Activated CD4-positive, alpha-beta memory T cell treated with anti-CD3 and anti-CD28 coated beads, Interleukin-2, amount 10 ng/mL, durations not matched to agents 7 days and 5 days (primary cell): ENCODE measurements around the gene ASPN. TPM values are rescaled to one million over a fixed set of nuclear protein-coding genes. Genes with fewer than 3 reads are reported as not detected.
"Not testable (repeated sequence)": the region's sequence is repeated elsewhere in the genome, so short reads cannot be mapped to it uniquely, and the experiment has no call there.

Experiments
- CTCF ChIA-PET: fragments of 350-600 bp; sonication (Branson Sonifier 250); formaldehyde crosslinking; loops from one replicate; lab custom pipeline; 2021; ENCODE audit warnings: antibody characterized with exemption, inconsistent platforms; lab: Charles Lee
- POLR2A ChIA-PET: fragments of 350-600 bp; sonication (Branson Sonifier 250); formaldehyde crosslinking; loops from one replicate; lab custom pipeline; 2021; ENCODE audit warnings: antibody characterized with exemption; lab: Charles Lee
- DNase-seq: peaks from one replicate; pipeline ENCODE4 v3.0.0-alpha.2; 2020
- H3K27ac Mint-ChIP-seq: one replicate; pipeline ENCODE4 v1.8.0; 2021; ENCODE audit warnings: mild to moderate bottlenecking, mixed read lengths
- H3K27me3 Mint-ChIP-seq: one replicate; pipeline ENCODE4 v1.8.0; 2021; ENCODE audit warnings: mixed read lengths
- H3K36me3 Mint-ChIP-seq: one replicate; pipeline ENCODE4 v1.8.0; 2021; ENCODE audit warnings: low read depth, mixed read lengths
- H3K4me1 Mint-ChIP-seq: one replicate; pipeline ENCODE4 v1.8.0; 2021; ENCODE audit warnings: mixed read lengths
- H3K4me3 Mint-ChIP-seq: one replicate; pipeline ENCODE4 v1.8.0; 2021; ENCODE audit warnings: mild to moderate bottlenecking, mixed read lengths
- H3K9me3 Mint-ChIP-seq: one replicate; pipeline ENCODE4 v1.8.0; 2021; ENCODE audit warnings: mixed read lengths
- total RNA-seq, 2 experiments: library from RNA; stranded (reverse); gene quantifications; one replicate each; pipeline ENCODE4 v1.2.3, GENCODE V29; 2021

The ASPN gene
- total RNA-seq, 2 experiments from 2014 or later = not detected

DNA sequence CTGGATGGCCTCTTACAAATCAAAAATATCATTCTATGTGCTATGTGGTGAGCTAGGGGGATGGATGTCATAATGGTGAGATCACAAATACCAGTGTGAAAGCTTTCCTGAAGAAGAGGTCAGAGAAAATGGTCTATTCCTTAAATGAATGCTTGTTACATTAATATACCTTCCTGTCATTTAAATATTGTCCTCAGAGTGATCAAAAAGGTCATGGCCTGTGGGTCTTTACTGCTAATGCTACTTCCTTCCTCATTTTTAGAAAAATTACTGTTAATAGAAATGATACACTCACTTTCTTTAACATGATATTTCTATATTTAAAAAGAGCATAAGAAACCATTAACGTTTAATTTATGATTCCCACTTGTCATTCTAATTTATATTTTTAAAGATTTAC, 67.7 kb downstream of the ASPN start:
- Mint-ChIP-seq H3K27me3 (no peaks in the 10 kb centered on the region), H3K27ac (no peak overlapping the region), H3K36me3 (peaks cover 4% of the 10 kb centered on the region), H3K4me1 (no peaks in the 10 kb centered on the region), H3K9me3 (no peaks in the 10 kb centered on the region), H3K4me3 (no peak overlapping the region)
- POLR2A ChIA-PET = no interaction called here
- CTCF ChIA-PET = interaction anchor here (0.7 kb wide), 1 partner anchor 274 kb away, joined by 3 read pairs; no protein-coding TSS in a partner anchor
- no peak for DNase-seq

DNA sequence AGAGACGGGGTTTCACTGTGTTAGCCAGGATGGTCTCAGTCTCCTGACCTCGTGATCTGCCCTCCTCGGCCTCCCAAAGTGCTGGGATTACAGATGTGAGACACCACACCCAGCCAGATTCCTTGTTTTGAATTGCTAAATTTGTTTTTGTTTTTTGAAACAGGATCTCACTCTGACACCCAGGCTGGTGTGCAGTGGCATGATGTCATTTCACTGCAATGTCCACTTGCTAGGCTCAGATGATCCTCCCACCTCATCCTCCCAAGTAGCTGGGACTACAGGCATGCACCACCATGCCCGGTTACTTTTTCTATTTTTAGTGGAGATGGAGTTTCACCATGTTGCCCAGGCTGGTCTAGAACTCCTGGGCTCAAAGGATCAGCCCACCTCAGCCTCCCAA, 71.1 kb downstream of the ASPN start:
- H3K9me3 Mint-ChIP-seq, POLR2A ChIA-PET, H3K4me3 Mint-ChIP-seq, H3K36me3 Mint-ChIP-seq, H3K27me3 Mint-ChIP-seq, H3K27ac Mint-ChIP-seq, DNase-seq, CTCF ChIA-PET: not testable (repeated sequence)
- peaks cover 12% of the 10 kb centered on the region for H3K4me1 Mint-ChIP-seq

DNA sequence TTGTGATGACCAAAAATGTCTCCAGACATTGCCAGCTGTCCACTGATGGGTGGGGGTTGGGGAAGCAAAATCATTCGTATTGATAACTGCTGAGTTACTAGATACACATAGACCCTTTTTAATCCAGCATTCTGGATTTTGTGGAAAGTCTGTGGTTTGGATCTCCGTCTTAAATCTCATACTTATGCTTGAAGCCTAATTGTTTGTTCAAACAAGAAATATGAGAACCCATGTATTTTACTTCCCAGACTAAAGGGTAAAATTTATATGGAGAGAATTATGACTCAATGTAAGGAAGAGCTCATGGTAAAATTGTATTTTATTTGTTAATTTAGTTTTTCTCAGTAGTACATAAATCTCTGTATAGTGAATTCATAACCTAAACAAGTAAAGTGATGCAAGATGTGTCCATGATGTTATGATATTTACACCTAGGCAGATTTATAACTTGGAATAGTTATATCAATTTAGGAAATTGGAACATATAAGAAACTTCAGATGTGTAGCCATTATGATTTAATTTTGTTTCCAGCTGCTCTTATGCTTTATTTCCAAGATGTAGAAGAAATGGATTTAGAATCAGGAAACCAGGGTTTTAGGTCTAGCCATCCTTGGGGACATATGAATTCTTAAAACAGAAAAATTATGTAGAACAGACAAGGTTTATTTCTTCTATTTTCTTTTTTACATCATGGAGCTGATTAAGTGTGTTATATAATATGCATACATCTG, 73.4 kb downstream of the ASPN start:
- Mint-ChIP-seq H3K27ac (no peak overlapping the region), H3K9me3 (no peaks in the 10 kb centered on the region), H3K36me3 (peaks cover 4% of the 10 kb centered on the region), H3K4me1 (peaks cover 24% of the 10 kb centered on the region), H3K27me3 (no peaks in the 10 kb centered on the region), H3K4me3 (no peak overlapping the region)
- POLR2A ChIA-PET = interaction anchor here (0.6 kb wide), 1 partner anchor 361 kb away, joined by 3 read pairs; no protein-coding TSS in a partner anchor
- CTCF ChIA-PET = no interaction called here
- DNase-seq = no peak

DNA sequence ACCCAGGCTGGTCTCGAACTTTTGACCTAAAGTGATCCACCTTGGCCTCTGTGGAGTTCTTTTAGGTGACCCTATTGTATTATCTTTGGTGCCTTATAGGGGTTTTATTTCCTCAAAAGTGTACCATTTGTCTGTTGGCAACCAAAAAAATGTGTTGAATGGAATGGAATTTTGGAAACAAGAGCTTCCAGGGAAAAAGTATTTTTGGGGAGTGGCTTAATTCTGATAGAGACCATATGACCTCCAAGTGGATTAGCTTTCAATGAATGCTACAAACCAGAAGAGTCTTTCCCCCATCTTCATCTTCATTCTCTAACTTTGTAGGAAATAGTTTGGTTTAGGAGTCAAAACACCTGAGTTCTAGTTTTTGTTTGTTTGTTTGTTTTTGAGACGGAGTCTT, 74.5 kb downstream of the ASPN start:
- Mint-ChIP-seq H3K27ac (no peak overlapping the region), H3K36me3 (peaks cover 4% of the 10 kb centered on the region), H3K4me1 (peaks cover 24% of the 10 kb centered on the region), H3K9me3 (no peaks in the 10 kb centered on the region), H3K27me3 (no peaks in the 10 kb centered on the region), H3K4me3 (no peak overlapping the region)
- DNase-seq = no peak
- POLR2A ChIA-PET = interaction anchor here (1.6 kb wide), 1 partner anchor 82 kb away, joined by 7 read pairs; the partner anchor contains the start of genes CENPP and NOL8
- CTCF ChIA-PET = interaction anchor here (1.5 kb wide), 1 partner anchor 28 kb away, joined by 3 read pairs; no protein-coding TSS in a partner anchor

DNA sequence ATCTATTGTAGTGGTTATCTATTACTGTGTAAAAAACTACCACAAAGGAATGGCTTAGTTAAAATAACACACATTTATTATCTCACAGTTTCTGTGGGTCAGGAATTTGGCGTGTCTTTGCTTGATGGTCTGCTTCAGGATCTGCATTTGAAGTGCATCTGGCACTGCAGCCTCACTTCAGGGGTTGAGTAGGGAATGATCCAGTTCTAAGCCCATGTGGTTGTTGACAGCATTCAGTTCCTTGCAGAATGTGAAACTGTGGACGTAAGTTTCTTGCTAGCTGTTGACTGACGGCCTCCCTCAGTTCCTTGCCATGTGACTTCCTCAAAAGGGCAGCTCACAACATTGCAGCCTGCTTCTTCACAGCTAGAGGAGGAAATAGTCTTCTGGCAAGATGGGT, 75.8 kb downstream of the ASPN start:
- Mint-ChIP-seq H3K27me3 (no peaks in the 10 kb centered on the region), H3K27ac (peak overlapping the region; percentile 54), H3K36me3 (no peaks in the 10 kb centered on the region), H3K4me3 (peak overlapping the region; percentile 25), H3K9me3 (no peaks in the 10 kb centered on the region), H3K4me1 (peaks cover 24% of the 10 kb centered on the region)
- peak; percentile 51 for DNase-seq
- POLR2A ChIA-PET = interaction anchor here (1.0 to 1.6 kb wide), 2 partner anchors 14 to 81 kb away, joined by 3 to 7 read pairs; partner anchors contain the start of genes CENPP and NOL8
- CTCF ChIA-PET = interaction anchor here (1.3 to 2.1 kb wide), 3 partner anchors 30 to 385 kb away, joined by 3 to 5 read pairs (median 3); no protein-coding TSS in a partner anchor

Other genes with a start within 250 kb of the ASPN start
- gene IARS1, start 188.8 kb downstream of the ASPN start, total RNA-seq = 100 to 1,000 TPM; 145 to 152 TPM
- gene NOL8, start 157.2 kb downstream of the ASPN start, total RNA-seq = 10 to 100 TPM; 48.0 to 48.9 TPM
- 10 to 100 TPM; 18.8 to 22.0 TPM for gene CENPP, start 156.6 kb downstream of the ASPN start, total RNA-seq
- gene OGN, start 77.9 kb downstream of the ASPN start, total RNA-seq = not detected
- gene OMD, start 58.0 kb downstream of the ASPN start, total RNA-seq = not detected
- gene ECM2, start 53.5 kb upstream of the ASPN start, total RNA-seq = not detected
- 10 to 100 TPM; 11.4 to 11.5 TPM for gene IPPK, start 187.6 kb upstream of the ASPN start, total RNA-seq